Measurements from ENCODE around the gene STRN.
"Not testable (repeated sequence)": the region's sequence is repeated elsewhere in the genome, so short reads cannot be mapped to it uniquely, and the experiment has no call there.

The STRN gene

GRCh38 chr2:36824683-36825082 is 141.7 kb downstream of the STRN start:
- DNase-seq = not testable (repeated sequence)

- DNase-seq = no peak
These were observed 142.1 kb downstream of the STRN start for GRCh38 chr2:36824273-36824672.

GRCh38 chr2:36823862-36824261 is 142.5 kb downstream of the STRN start:
- no peak for DNase-seq

- no peak for DNase-seq
These were observed 145.3 kb downstream of the STRN start for GRCh38 chr2:36820942-36821605.

- no peak for DNase-seq
These were observed 147.1 kb downstream of the STRN start for GRCh38 chr2:36819095-36819711.

- DNase-seq = no peak
These were observed 147.8 kb downstream of the STRN start for GRCh38 chr2:36818542-36818941.

- no peak for DNase-seq
These were observed 154.1 kb downstream of the STRN start for GRCh38 chr2:36812196-36812595.

GRCh38 chr2:36811071-36811470 is 155.3 kb downstream of the STRN start:
- no peak for DNase-seq

- no peak for DNase-seq
These were observed 157.3 kb downstream of the STRN start for GRCh38 chr2:36809069-36809445.

- DNase-seq = no peak
These were observed 157.8 kb downstream of the STRN start for GRCh38 chr2:36808386-36809068.

- DNase-seq = no peak
These were observed 159.0 kb downstream of the STRN start for GRCh38 chr2:36807223-36807886.

- no peak for DNase-seq
These were observed 160.6 kb downstream of the STRN start for GRCh38 chr2:36805635-36806224.

GRCh38 chr2:36802952-36803351 is 163.4 kb downstream of the STRN start:
- DNase-seq = no peak

GRCh38 chr2:36801088-36801487 is 165.2 kb downstream of the STRN start:
- no peak for DNase-seq

- no peak for DNase-seq
These were observed 166.0 kb downstream of the STRN start for GRCh38 chr2:36800381-36800780.

GRCh38 chr2:36798724-36799123 is 167.6 kb downstream of the STRN start:
- DNase-seq = no peak

GRCh38 chr2:36797324-36798070 is 168.8 kb downstream of the STRN start:
- DNase-seq = no peak

Data from cortex of kidney (tissue), 1 donor.